BJ (cell line): ENCODE measurements around the gene TMX1. TPM values are rescaled to one million over a fixed set of nuclear protein-coding genes. Genes with fewer than 3 reads are reported as not detected.

Experiments
- CTCF ChIA-PET: fragments of 350-600 bp; formaldehyde crosslinking; extraction: SDS; loops from one replicate; lab custom pipeline; 2021; ENCODE audit warnings: antibody characterized with exemption, inconsistent platforms; lab: Yijun Ruan, JAX
- POLR2A ChIA-PET: fragments of 300-600 bp; sonication (Branson Sonifier 250); formaldehyde crosslinking; extraction: SDS; loops from one replicate; lab custom pipeline; 2021; ENCODE audit warnings: antibody characterized with exemption; lab: Charles Lee
- DNase-seq: peaks from one replicate; pipeline ENCODE4 v3.0.0-alpha.2; 2011; ENCODE audit warnings: low read depth
- H3K27me3 ChIP-seq: 2 replicates; pipeline ENCODE4 v1.6.0; 2011; ENCODE audit warnings: low read length; ENCODE audit not compliant: control insufficient read depth, insufficient read depth
- H3K36me3 ChIP-seq: 2 replicates; pipeline ENCODE4 v1.5.1; 2011; ENCODE audit warnings: low read length; ENCODE audit not compliant: control insufficient read depth, insufficient read depth
- H3K4me3 ChIP-seq: 2 replicates; pipeline ENCODE4 v1.5.1; 2011; ENCODE audit warnings: low read depth, mild to moderate bottlenecking, control low read depth, low read length
- CTCF ChIP-seq: IDR thresholded peaks from 2 replicates; pipeline ENCODE4 v1.5.1; 2011; ENCODE audit warnings: low read depth, mild to moderate bottlenecking, control low read depth, inconsistent platforms, low read length, moderate library complexity; ENCODE audit not compliant: insufficient read depth
- polyA minus RNA-seq: library from RNA; depleted of rRNA, polyadenylated mRNA; stranded (reverse); fragments of >200 nt; gene quantifications from 2 replicates; pipeline ENCODE4 v1.2.3, GENCODE V29; 2011; rRNA and poly(A)+ RNA removed
- polyA plus RNA-seq: library from polyadenylated mRNA; depleted of rRNA; stranded (reverse); fragments of >200 nt; gene quantifications from 2 replicates; pipeline ENCODE4 v1.2.3, GENCODE V29; 2011; rRNA removed

TMX1 gene, protein sequence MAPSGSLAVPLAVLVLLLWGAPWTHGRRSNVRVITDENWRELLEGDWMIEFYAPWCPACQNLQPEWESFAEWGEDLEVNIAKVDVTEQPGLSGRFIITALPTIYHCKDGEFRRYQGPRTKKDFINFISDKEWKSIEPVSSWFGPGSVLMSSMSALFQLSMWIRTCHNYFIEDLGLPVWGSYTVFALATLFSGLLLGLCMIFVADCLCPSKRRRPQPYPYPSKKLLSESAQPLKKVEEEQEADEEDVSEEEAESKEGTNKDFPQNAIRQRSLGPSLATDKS
- polyA plus RNA-seq = 10.4 and 17.9 TPM in 2 replicates
- polyA minus RNA-seq = 8.2 and 10.2 TPM in 2 replicates

DNA sequence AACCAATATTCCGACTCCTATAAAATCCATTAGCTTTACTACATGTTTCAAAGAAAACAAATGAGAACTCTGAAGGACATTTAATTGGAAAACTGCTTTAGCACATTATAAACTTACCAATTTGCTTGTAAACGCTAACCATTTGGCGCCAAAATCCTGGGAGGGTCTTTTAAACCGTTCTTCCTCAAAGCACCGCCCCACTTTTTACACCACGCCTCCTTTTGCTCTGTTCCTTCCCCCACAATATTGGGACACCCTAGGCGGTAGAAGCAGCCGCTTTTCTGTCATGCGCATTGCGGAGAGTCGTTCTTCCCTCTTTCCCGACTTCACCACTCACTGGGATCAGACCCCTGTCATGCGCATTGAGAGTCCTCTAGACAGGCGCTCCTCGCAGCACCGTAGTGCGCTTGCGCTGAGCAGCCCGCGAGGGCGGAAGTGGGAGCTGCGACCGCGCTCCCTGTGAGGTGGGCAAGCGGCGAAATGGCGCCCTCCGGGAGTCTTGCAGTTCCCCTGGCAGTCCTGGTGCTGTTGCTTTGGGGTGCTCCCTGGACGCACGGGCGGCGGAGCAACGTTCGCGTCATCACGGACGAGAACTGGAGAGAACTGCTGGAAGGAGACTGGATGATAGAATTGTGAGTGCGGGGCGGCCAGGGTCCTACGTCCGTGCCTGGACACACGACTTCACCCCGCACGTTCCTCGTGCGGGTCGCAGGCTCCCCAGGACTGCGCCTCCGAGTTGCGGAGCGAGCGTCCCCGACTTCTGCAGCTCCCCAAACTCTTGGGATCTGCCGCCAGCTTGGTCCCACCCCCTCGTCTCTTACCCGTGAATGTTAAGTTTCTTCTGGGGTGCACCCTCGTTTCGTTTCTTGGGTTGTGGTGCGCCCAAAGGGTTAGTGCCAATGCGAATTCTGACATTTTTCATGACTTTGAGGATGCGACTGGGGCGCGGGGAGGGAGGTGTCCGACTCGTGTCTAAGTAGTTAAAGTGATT is at the start of gene TMX1:
TSS of gene TMX1 (plus strand) at position 435 of the 991 bp plus-strand sequence. CDS start at position 481, 46 bp downstream.
- Histone ChIP-seq H3K27me3 (no peaks in the 10 kb centered on the region), H3K36me3 (no peaks in the 10 kb centered on the region), H3K4me3 (peak within 1 kb of the TSS; percentile 81)
- ChIA-PET POLR2A (interaction anchor here (0.5 to 0.6 kb wide), 2 partner anchors 139 to 422 kb away, joined by 3 to 4 read pairs; no protein-coding TSS in a partner anchor), CTCF (interaction anchor here (1.1 to 1.6 kb wide), 3 partner anchors 284 to 540 kb away, joined by 5 to 7 read pairs (median 5); no protein-coding TSS in a partner anchor)
- TF ChIP-seq CTCF = no peak
- DNase-seq = peak; percentile 95

- DNase-seq = no peak
- Histone ChIP-seq H3K36me3 (no peaks in the 10 kb centered on the region), H3K27me3 (peaks cover 5% of the 10 kb centered on the region), H3K4me3 (no peak overlapping the region)
- CTCF ChIA-PET = no interaction called here
- POLR2A ChIA-PET = no interaction called here
- no peak for TF ChIP-seq CTCF
These were observed 38.2 kb upstream of the TMX1 start for GRCh38 chr14:51201890-51202289.

DNA sequence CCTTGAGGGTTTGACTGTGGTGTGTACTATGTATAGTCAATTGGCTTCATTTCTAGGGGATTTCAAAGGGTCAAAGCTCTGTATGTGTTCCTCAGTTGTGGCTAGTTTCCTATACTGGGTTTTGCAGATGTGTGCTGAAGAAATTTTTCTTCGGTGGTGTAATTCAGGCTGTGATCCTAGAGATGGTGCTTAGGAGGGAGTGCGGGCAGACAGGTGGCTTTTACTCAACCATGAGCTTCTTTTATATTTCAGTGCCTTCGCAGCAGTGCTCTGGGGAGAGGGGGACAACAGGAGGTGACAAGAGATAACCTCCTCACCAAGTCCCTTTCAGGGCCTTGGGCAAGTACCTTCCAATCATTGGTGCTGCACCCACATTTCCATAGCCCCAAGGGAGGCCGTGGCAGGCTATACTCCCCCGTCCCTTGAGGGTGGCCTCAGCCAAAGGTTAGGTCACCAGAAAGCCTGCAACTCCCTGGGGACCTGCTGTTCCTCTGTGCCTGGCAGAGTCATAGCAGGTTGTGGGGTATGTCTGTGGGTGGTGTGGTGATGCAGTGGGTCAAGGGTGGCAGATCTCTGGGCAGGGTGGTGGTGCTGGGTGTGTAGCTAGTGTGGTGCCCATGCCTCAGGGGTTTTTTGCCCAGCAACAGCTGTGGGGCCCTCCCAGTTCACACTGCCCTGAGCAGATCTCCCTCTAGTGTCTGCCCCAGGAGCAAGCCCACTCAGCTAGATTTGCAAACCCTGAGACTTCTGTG is 37.0 kb upstream of the TMX1 start:
- no peaks in the 10 kb centered on the region for H3K36me3 ChIP-seq
- peaks cover 8% of the 10 kb centered on the region for H3K27me3 ChIP-seq
- no peak overlapping the region for H3K4me3 ChIP-seq
- ChIA-PET CTCF (no interaction called here), POLR2A (no interaction called here)
- DNase-seq = no peak
- TF ChIP-seq CTCF = no peak

- Histone ChIP-seq H3K36me3 (no peaks in the 10 kb centered on the region), H3K4me3 (no peak overlapping the region), H3K27me3 (peaks cover 8% of the 10 kb centered on the region)
- CTCF ChIA-PET = no interaction called here
- no peak for DNase-seq
- POLR2A ChIA-PET = no interaction called here
- no peak for TF ChIP-seq CTCF
These were observed 36.2 kb upstream of the TMX1 start for GRCh38 chr14:51203881-51204280.
